Ovary (tissue), 9 donors: ENCODE results near the gene KCNQ5. TPM values are rescaled to one million over a fixed set of nuclear protein-coding genes. Genes with fewer than 3 reads are reported as not detected.

ENCODE experiments used
- DNase-seq, 5 donors: peaks; one replicate each; pipeline ENCODE4 v3.0.0-alpha.2; 2019 to 2020
- H3K27ac ChIP-seq, 2 donors: fragments of 200-600 bp; one replicate each; pipeline versions ENCODE4 v1.5.1 to v1.8.0; 2019 to 2022
- H3K27me3 ChIP-seq: fragments of 200-600 bp; one replicate; pipeline ENCODE4 v1.8.0; 2022
- H3K36me3 ChIP-seq: fragments of 200-600 bp; sonication (generic); one replicate; pipeline ENCODE4 v1.5.1; 2019
- H3K4me1 ChIP-seq: one replicate; pipeline ENCODE4 v1.8.1; 2013; ENCODE audit warnings: mild to moderate bottlenecking, moderate library complexity; ENCODE audit not compliant: insufficient read depth
- H3K4me3 ChIP-seq: fragments of 200-600 bp; sonication (generic); one replicate; pipeline ENCODE4 v1.5.1; 2017
- H3K9me3 ChIP-seq, 2 donors: fragments of 200-600 bp in 1 of 2; sonication (generic) in 1 of 2; one replicate each; pipeline versions ENCODE4 v1.5.1 to v1.8.1; 2013 to 2019; ENCODE audit warnings: mild to moderate bottlenecking in 1 of 2, moderate library complexity in 1 of 2
- EP300 ChIP-seq: sonication (generic); formaldehyde crosslinking; IDR thresholded peaks from one replicate; pipeline ENCODE4 v1.6.1; 2017; ENCODE audit warnings: antibody characterized with exemption
- POLR2A ChIP-seq: fragments of 450-650 bp; IDR thresholded peaks from one replicate; pipeline ENCODE4 v1.6.1; 2017; ENCODE audit warnings: antibody characterized with exemption, mild to moderate bottlenecking, moderate library complexity
- WGBS, 3 donors: extraction: QIAGEN DNeasy Blood & Tissue Kit in 1 of 3; methylation state at CpG; one replicate each; pipeline versions ENCODE4 v1.1.5 to v1.1.7; 2013 to 2017; 5-methylcytosine and 5-hydroxymethylcytosine counted together
- intact Hi-C, 4 donors: fragments of 100-400 bp; cut with DNase I; formaldehyde crosslinking; loops; one replicate each; pipeline versions ENCODE4 v1.11.0 to v1.15.1; 2022 to 2023
- polyA plus RNA-seq, 2 donors: library from polyadenylated mRNA; stranded (reverse); fragments of 200-250 nt in 1 of 2; fragments of 350-450 nt in 1 of 2; fragmentation: Illumina TruSeq in 1 of 2; extraction: RNeasy Lipid Tissue Mini Kit (QIAGEN cat#74804) in 1 of 2; gene quantifications; one replicate each; pipeline ENCODE4 v1.2.3, GENCODE V29; 2013 to 2014
- total RNA-seq, 7 donors: library from RNA; depleted of rRNA in 2 of 7; stranded (reverse); fragments of >200 nt in 2 of 7; fragmentation: NEBNext Ultra II Directional in 3 of 7; extraction: Animal tissue kit (Norgen Biotek cat#: 25700) in 3 of 7; gene quantifications; one replicate each; pipeline versions ENCODE4 v1.1.0 to v1.2.4, GENCODE V29; 2016 to 2023
- TF ChIP-seq, protein P1 (sequence below), 3 donors: fragments of 450-650 bp in 2 of 3; fragments of 200-600 bp in 1 of 3; IDR thresholded peaks; one replicate each; pipeline versions ENCODE4 v1.5.1 to v1.8.0; 2016 to 2022; ENCODE audit warnings: antibody characterized with exemption in 3 of 3, mild to moderate bottlenecking in 1 of 3
- donor health status: DM: no; HTN: no; CAD: no; lungs with moderate emphysema.
- donor health status: DM: no; HTN: no; CAD: no.
- donor health status: Bipolar disorder and iron deficiency.
- donor health status: DM: yes; HTN: yes; CAD: no.
- donor health status: DM: no; HTN: no; CAD: no.
- donor health status: DM: yes; HTN: yes; CAD: no.

The KCNQ5 gene
- total and polyA plus RNA-seq, 9 donors, result 0.02 to 0.80 (median 0.15) TPM; not detected in 2

GRCh38 chr6:72738091-72738490 is 116.2 kb downstream of the KCNQ5 start:
- H3K4me3 ChIP-seq, result no peak overlapping the region
- H3K36me3 ChIP-seq, result no peaks in the 10 kb centered on the region
- WGBS, 3 donors, result 74 to 81% (median 76%) methylated on average over 4 of the region's 4 CpGs
- TF ChIP-seq, protein P1, sequence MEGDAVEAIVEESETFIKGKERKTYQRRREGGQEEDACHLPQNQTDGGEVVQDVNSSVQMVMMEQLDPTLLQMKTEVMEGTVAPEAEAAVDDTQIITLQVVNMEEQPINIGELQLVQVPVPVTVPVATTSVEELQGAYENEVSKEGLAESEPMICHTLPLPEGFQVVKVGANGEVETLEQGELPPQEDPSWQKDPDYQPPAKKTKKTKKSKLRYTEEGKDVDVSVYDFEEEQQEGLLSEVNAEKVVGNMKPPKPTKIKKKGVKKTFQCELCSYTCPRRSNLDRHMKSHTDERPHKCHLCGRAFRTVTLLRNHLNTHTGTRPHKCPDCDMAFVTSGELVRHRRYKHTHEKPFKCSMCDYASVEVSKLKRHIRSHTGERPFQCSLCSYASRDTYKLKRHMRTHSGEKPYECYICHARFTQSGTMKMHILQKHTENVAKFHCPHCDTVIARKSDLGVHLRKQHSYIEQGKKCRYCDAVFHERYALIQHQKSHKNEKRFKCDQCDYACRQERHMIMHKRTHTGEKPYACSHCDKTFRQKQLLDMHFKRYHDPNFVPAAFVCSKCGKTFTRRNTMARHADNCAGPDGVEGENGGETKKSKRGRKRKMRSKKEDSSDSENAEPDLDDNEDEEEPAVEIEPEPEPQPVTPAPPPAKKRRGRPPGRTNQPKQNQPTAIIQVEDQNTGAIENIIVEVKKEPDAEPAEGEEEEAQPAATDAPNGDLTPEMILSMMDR (IDR thresholded peaks at IDR 0.05), result no peak
- TF ChIP-seq EP300 (no peak), POLR2A (no peak)
- no peak for DNase-seq
- H3K4me1 ChIP-seq, result no peaks in the 10 kb centered on the region
- H3K27me3 ChIP-seq, result no peaks in the 10 kb centered on the region
- intact Hi-C loops, result no loop called here
- H3K9me3 ChIP-seq, result no peaks in the 10 kb centered on the region
- H3K27ac ChIP-seq, result no peak overlapping the region

GRCh38 chr6:72739368-72739779 is 117.5 kb downstream of the KCNQ5 start:
- no peaks in the 10 kb centered on the region for H3K27me3 ChIP-seq
- intact Hi-C loops, result no loop called here
- no peaks in the 10 kb centered on the region for H3K9me3 ChIP-seq
- no peaks in the 10 kb centered on the region for H3K4me1 ChIP-seq
- no peak overlapping the region for H3K4me3 ChIP-seq
- no peak for TF ChIP-seq EP300
- TF ChIP-seq, protein P1 (IDR thresholded peaks at IDR 0.05), result no peak
- TF ChIP-seq POLR2A, result no peak
- no peak overlapping the region for H3K27ac ChIP-seq
- no peak for DNase-seq
- 62 to 72% (median 67%) methylated on average over 3 of the region's 3 CpGs for WGBS, 3 donors
- no peaks in the 10 kb centered on the region for H3K36me3 ChIP-seq

DNA sequence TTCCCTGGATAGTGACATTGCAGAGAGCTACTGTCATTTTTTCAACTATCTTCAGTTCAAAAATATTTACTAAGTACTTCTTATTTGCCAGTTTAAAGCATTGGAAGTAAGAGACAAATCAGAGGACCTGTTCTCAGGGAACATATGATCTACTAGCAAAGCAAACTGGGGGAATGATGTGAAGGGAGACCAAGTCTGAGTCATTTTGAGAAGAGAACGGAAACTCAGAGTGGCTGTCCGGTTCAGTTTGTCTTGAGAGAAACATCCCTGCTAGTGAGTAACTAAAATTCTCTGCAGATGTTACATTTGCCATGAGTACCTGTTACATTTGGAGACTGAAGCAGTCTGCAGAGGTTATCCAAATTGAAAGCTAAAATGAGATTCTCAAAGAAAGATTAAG is 118.3 kb downstream of the KCNQ5 start:
- no peak overlapping the region for H3K4me3 ChIP-seq
- H3K9me3 ChIP-seq, result no peaks in the 10 kb centered on the region
- H3K27ac ChIP-seq, result no peak overlapping the region
- DNase-seq, result no peak
- H3K4me1 ChIP-seq, result no peaks in the 10 kb centered on the region
- TF ChIP-seq, protein P1 (IDR thresholded peaks at IDR 0.05), result no peak
- TF ChIP-seq EP300 (no peak), POLR2A (no peak)
- WGBS, 3 donors, result 72 to 83% (median 76%) methylated on average over 2 of the region's 2 CpGs
- no peaks in the 10 kb centered on the region for H3K27me3 ChIP-seq
- no peaks in the 10 kb centered on the region for H3K36me3 ChIP-seq
- intact Hi-C loops, result no loop called here

DNA sequence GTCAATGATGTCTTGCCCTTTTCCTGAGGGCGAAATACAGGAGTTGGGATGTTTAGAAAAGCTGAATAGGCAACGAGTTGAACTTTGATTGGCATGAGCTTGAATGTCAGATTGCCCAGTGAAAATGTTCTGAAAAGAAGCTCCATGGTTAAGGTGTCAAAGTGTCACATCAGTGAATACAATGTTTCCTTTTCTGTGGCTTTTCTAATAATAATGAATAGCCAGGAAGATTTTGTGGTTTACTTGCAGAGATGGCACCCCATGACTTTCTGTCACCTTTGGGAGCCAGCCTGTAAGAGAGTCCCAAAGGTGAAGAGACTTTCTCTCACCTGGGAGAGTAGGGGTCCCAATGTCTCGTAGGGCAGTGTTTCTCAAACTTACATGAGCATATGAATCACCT is 119.2 kb downstream of the KCNQ5 start:
- intact Hi-C loops, result no loop called here
- Histone ChIP-seq H3K4me3 (no peak overlapping the region), H3K9me3 (no peaks in the 10 kb centered on the region), H3K27ac (no peak overlapping the region), H3K36me3 (no peaks in the 10 kb centered on the region), H3K27me3 (no peaks in the 10 kb centered on the region), H3K4me1 (no peaks in the 10 kb centered on the region)
- TF ChIP-seq POLR2A, result no peak
- TF ChIP-seq EP300, result no peak
- TF ChIP-seq, protein P1 (IDR thresholded peaks at IDR 0.05), result no peak
- WGBS, 3 donors, result 67 to 74% (median 73%) methylated on average over 3 of the region's 3 CpGs
- DNase-seq, result no peak
